ENCODE data around the gene LCN1.

DNA sequence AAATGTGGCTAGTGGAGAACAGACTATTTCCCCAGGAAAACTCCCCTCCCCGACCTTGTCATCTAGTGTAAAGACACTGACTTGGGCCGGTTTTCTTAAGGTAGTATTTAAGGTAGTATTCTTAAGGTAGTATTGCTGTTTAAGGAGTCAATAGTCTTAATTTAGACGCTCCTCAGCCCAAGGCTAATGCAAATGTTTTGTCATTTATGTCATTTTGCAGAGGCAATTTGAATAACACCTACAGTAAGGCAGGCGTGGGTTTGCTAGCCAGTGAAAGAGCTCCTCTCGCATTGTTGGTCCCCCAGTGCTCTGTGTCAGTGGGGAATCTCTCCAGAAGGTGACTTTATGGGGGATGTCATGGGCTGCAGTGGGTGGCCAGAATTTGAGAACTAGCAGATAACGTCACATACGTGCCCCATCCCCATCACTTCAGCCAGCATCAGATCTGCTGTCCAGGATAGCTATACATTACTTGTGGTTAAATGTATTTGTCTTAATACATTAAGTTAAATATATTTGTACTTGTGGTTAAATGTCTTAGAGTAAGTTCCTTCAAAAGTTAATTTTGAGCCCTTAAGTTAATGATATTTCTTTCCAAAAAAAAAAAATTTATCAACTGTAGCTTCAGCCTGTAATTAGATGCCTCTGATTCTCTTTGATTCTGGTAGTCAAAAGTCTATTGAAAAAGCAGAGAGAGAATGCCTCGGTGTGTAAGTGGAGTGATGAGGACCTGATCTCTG lies 39.1 kb upstream of the LCN1 start:
- TF ChIP-seq, protein P1, sequence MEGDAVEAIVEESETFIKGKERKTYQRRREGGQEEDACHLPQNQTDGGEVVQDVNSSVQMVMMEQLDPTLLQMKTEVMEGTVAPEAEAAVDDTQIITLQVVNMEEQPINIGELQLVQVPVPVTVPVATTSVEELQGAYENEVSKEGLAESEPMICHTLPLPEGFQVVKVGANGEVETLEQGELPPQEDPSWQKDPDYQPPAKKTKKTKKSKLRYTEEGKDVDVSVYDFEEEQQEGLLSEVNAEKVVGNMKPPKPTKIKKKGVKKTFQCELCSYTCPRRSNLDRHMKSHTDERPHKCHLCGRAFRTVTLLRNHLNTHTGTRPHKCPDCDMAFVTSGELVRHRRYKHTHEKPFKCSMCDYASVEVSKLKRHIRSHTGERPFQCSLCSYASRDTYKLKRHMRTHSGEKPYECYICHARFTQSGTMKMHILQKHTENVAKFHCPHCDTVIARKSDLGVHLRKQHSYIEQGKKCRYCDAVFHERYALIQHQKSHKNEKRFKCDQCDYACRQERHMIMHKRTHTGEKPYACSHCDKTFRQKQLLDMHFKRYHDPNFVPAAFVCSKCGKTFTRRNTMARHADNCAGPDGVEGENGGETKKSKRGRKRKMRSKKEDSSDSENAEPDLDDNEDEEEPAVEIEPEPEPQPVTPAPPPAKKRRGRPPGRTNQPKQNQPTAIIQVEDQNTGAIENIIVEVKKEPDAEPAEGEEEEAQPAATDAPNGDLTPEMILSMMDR (IDR thresholded peaks at IDR 0.05), result no peak
- TF ChIP-seq POLR2A (IDR thresholded peaks at IDR 0.05), result no peak
